ENCODE measurements around the gene FGF14.

FGF14 gene

DNA sequence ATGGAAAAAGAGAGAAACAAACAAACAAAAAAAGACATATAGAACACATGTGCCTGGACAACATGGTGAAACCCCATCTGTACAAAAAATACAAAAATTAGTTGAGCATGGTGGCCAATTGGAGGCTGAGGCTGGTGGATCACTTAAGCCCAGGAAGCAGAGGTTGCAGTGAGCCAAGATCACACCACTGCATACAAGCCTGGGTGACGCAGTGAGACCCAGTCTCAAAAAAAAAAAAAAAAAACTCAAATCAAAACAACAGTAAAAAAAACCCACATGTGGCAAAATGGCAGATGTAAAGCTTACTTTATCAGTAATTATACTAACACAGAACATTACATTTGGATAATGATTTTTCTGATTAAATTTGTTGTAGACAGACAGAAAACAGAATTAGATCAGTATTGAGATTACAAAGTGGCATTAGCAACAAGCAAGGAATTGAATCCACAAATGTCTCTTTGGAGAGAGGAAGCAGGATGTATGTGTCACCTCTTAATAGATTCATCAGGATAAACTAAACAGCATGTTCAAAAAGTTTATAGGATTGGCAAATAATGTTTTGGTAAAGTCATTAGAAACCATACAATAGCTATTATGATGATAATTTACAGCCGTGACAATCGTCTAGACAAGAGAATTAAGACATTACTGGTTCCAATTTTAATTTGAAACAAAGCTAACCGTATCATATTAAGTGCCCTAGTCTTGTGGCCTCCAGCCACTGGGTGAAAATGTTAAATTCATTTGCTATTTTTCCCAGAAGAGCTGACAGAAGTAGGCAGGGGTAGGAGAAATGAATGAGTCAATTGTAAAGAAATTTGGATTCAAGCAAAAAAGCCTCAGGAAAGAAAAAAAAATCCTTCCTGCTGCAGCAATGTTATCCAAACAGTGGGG is 206.0 kb downstream of the FGF14 start:
- TF ChIP-seq CTCF (IDR thresholded peaks at IDR 0.05; ENCODE audit: low read depth, low read length), result no peak
- DNase-seq (ENCODE audit: extremely low read depth, low read depth), result no peak

DNA sequence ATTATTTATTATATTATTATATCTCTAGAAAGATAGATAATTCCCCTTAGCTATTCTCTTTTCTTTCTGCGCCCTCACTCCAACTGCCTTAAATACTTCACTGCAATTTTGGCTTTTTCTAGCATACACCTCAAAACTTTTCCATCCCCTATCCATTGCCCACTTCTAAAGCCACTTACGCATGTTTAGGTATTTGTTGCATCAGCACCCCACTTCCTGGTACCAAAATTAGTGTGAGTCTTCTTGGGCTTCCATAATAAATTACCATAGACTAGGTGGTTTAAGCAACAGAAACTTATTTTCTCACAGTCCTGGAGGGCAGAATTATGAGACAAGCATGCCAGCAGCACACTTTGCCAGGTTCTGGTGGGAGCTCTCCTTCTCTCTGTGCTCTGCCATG is 209.0 kb downstream of the FGF14 start:
- TF ChIP-seq CTCF (IDR thresholded peaks at IDR 0.05; ENCODE audit: low read depth, low read length), result no peak
- no peak for DNase-seq (ENCODE audit: extremely low read depth, low read depth)

DNA sequence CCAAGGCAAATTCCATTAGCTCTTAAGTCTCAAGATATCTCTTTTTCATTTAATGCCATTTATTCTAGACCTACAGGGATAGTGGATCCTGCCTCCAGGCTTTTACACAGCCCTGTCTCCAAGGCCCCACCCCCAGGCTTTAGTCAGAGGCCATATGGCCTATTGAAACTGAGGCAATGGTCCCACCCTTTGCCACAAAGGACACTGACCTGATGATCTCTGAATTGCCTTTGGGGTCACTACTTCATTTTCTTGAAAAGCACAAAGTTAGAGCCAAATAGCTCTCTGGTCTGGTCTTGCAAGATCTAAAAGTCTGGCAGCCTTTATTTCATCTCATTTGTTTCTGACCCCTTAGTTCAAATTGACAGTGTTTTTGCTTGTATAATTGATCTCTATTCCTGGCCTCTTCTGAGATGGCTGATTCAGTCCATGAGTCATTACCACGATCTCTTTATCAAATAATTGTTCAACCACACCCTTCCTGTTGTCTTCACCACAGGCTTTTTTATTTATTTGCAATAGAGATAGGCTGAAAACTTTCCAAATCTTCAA is 209.8 kb downstream of the FGF14 start:
- DNase-seq (ENCODE audit: extremely low read depth, low read depth), result no peak
- TF ChIP-seq CTCF (IDR thresholded peaks at IDR 0.05; ENCODE audit: low read depth, low read length), result no peak

- DNase-seq (ENCODE audit: extremely low read depth, low read depth), result no peak
- TF ChIP-seq CTCF (IDR thresholded peaks at IDR 0.05; ENCODE audit: low read depth, low read length), result no peak
Observed at GRCh38 chr13:102190930-102191329, 210.9 kb downstream of the FGF14 start.

- TF ChIP-seq CTCF (IDR thresholded peaks at IDR 0.05; ENCODE audit: low read depth, low read length), result no peak
- no peak for DNase-seq (ENCODE audit: extremely low read depth, low read depth)
Observed at GRCh38 chr13:102187313-102187712, 214.5 kb downstream of the FGF14 start.

GRCh38 chr13:102185375-102185984 is 216.4 kb downstream of the FGF14 start:
- no peak for DNase-seq (ENCODE audit: extremely low read depth, low read depth)
- TF ChIP-seq CTCF (IDR thresholded peaks at IDR 0.05; ENCODE audit: low read depth, low read length), result no peak
